HepG2 (cell line): Measurements from ENCODE around the gene FXYD1. TPM values are rescaled to one million over a fixed set of nuclear protein-coding genes. Genes with fewer than 3 reads are reported as not detected.

ENCODE experiments used
- BRD4 ChIP-seq: sonication (generic); formaldehyde crosslinking; IDR thresholded peaks from 2 replicates; pipeline ENCODE4 v1.4.0; 2020; ENCODE audit warnings: missing genetic modification reagents
- ELF3 ChIP-seq: IDR thresholded peaks from 2 replicates; pipeline ENCODE4 v1.6.1; 2016; ENCODE audit warnings: missing genetic modification reagents, missing compliant biosample characterization
- ETS1 ChIP-seq: sonication (generic); formaldehyde crosslinking; IDR thresholded peaks from 2 replicates; pipeline ENCODE4 v1.4.0; 2020; ENCODE audit warnings: missing genetic modification reagents
- GATAD2A ChIP-seq: IDR thresholded peaks from 2 replicates; pipeline ENCODE4 v1.6.1; 2016
- PHF21A ChIP-seq: sonication (generic); formaldehyde crosslinking; IDR thresholded peaks from 2 replicates; pipeline ENCODE4 v1.5.0; 2020; ENCODE audit warnings: mild to moderate bottlenecking, missing genetic modification reagents
- RFX3 ChIP-seq: IDR thresholded peaks from 2 replicates; pipeline ENCODE4 v1.6.1; 2016; ENCODE audit warnings: missing biosample characterization, missing genetic modification reagents
- SNAPC2 ChIP-seq: sonication (generic); formaldehyde crosslinking; IDR thresholded peaks from 2 replicates; pipeline ENCODE4 v1.8.1; 2022; ENCODE audit warnings: mild to moderate bottlenecking, missing genetic modification reagents
- SOX5 ChIP-seq: IDR thresholded peaks from 2 replicates; pipeline ENCODE4 v1.6.1; 2016; ENCODE audit warnings: borderline replicate concordance
- TFDP1 ChIP-seq: IDR thresholded peaks from 2 replicates; pipeline ENCODE4 v1.6.1; 2016; ENCODE audit warnings: missing compliant biosample characterization, missing genetic modification reagents, borderline replicate concordance
- ZBTB21 ChIP-seq: sonication (generic); formaldehyde crosslinking; IDR thresholded peaks from 2 replicates; pipeline ENCODE4 v1.4.0; 2020; ENCODE audit warnings: missing genetic modification reagents
- ZBTB3 ChIP-seq: sonication (generic); formaldehyde crosslinking; IDR thresholded peaks from 2 replicates; pipeline ENCODE4 v1.4.0; 2020; ENCODE audit warnings: low read depth, mild to moderate bottlenecking, moderate library complexity, missing genetic modification reagents, borderline replicate concordance
- ZNF138 ChIP-seq: sonication (generic); formaldehyde crosslinking; IDR thresholded peaks from 2 replicates; pipeline ENCODE4 v1.5.0; 2020; ENCODE audit warnings: mild to moderate bottlenecking, low read depth, missing genetic modification reagents
- ZNF280D ChIP-seq: sonication (generic); formaldehyde crosslinking; IDR thresholded peaks from 2 replicates; pipeline ENCODE4 v1.5.1; 2020; ENCODE audit warnings: mild to moderate bottlenecking, missing genetic modification reagents
- ZNF619 ChIP-seq: sonication (generic); formaldehyde crosslinking; IDR thresholded peaks from 2 replicates; pipeline ENCODE4 v1.4.0; 2020; ENCODE audit warnings: mild to moderate bottlenecking, missing genetic modification reagents
- ZNF713 ChIP-seq: sonication (generic); formaldehyde crosslinking; IDR thresholded peaks from 2 replicates; pipeline ENCODE4 v1.4.0; 2020; ENCODE audit warnings: mild to moderate bottlenecking, missing genetic modification reagents
- ZNF747 ChIP-seq: sonication (generic); formaldehyde crosslinking; IDR thresholded peaks from 2 replicates; pipeline ENCODE4 v1.8.1; 2023; ENCODE audit warnings: missing genetic modification reagents, mild to moderate bottlenecking, borderline replicate concordance
- ZSCAN29 ChIP-seq: sonication (generic); formaldehyde crosslinking; conservative IDR thresholded peaks from 2 replicates; pipeline ENCODE4 v1.4.0; 2020; ENCODE audit warnings: mild to moderate bottlenecking, missing genetic modification reagents
- polyA plus RNA-seq, 8 experiments: library from polyadenylated mRNA; depleted of rRNA in 3 of 8; stranded (reverse) in 7 of 8; unstranded in 1 of 8; fragments of >200 nt; fragmentation: Illumina TruSeq in 4 of 8; extraction: Trizol in 4 of 8; gene quantifications; 2 replicates each; pipeline versions ENCODE4 v1.2.1 to v1.2.3, GENCODE V29; 2011 to 2016; ENCODE audit warnings: low read depth in 4 of 8, missing spikeins in 1 of 8, mixed read lengths in 1 of 8; ENCODE audit not compliant: insufficient read depth in 1 of 8
- total RNA-seq, 5 experiments: library from RNA; depleted of rRNA; stranded (reverse); fragments of >200 nt; fragmentation: Illumina TruSeq; extraction: Trizol; gene quantifications; 2 replicates each; pipeline ENCODE4 v1.2.3, GENCODE V29; 2016; ENCODE audit warnings: low read depth in 1 of 5
- TF ChIP-seq, protein P1 (sequence below), 2 experiments: sonication (generic) in 1 of 2; formaldehyde crosslinking in 1 of 2; IDR thresholded peaks; 2 replicates each; pipeline versions ENCODE4 v1.5.1 to v1.6.1; 2011 to 2020; ENCODE audit warnings: borderline replicate concordance in 1 of 2, low read depth in 1 of 2, low read length in 1 of 2, mild to moderate bottlenecking in 1 of 2, missing genetic modification reagents in 1 of 2, moderate library complexity in 1 of 2
- TF ChIP-seq, protein P2 (sequence below): sonication (generic); formaldehyde crosslinking; conservative IDR thresholded peaks from 2 replicates; pipeline ENCODE4 v1.5.0; 2020; ENCODE audit warnings: missing genetic modification reagents

Gene FXYD1
- total and polyA plus RNA-seq, 2 of the 13 experiments (the other 11 are each of a cell fraction or from before 2014, with no cell fraction given) = 31.2 TPM; not detected in 1

- TF ChIP-seq, protein P1, sequence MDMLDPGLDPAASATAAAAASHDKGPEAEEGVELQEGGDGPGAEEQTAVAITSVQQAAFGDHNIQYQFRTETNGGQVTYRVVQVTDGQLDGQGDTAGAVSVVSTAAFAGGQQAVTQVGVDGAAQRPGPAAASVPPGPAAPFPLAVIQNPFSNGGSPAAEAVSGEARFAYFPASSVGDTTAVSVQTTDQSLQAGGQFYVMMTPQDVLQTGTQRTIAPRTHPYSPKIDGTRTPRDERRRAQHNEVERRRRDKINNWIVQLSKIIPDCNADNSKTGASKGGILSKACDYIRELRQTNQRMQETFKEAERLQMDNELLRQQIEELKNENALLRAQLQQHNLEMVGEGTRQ (IDR thresholded peaks at IDR 0.05; ENCODE audit: low read depth, low read length) = no peak
- TF ChIP-seq, protein P1 (CRISPR knock-in tag; IDR thresholded peaks at IDR 0.05; ENCODE audit: borderline replicate concordance) = peak; percentile 38; the same call in 1 of the 2 replicates
- TF ChIP-seq ZBTB3 (peak; percentile 65; the same call in 1 of the 2 replicates), PHF21A (peak; percentile 70), ZNF619 (CRISPR knock-in tag) (no peak), BRD4 (CRISPR knock-in tag) (peak; percentile 63), ZNF747 (CRISPR knock-in tag) (peak; percentile 20; the same call in 1 of the 2 replicates), ETS1 (CRISPR knock-in tag) (no peak), ZNF280D (CRISPR knock-in tag) (no peak), ZNF713 (CRISPR knock-in tag) (no peak), ZSCAN29 (CRISPR knock-in tag) (no peak), ZNF138 (0 out of 2 replicates have a peak, but pooled peaks have one; percentile 28), RFX3 (peak; percentile 34; the same call in 1 of the 2 replicates), TFDP1 (no peak), SNAPC2 (no peak), SOX5 (CRISPR knock-in tag) (peak; percentile 55; the same call in 1 of the 2 replicates), ZBTB21 (CRISPR knock-in tag) (no peak), GATAD2A (CRISPR knock-in tag) (peak; percentile 78; the same call in 1 of the 2 replicates), ELF3 (CRISPR knock-in tag) (0 out of 2 replicates have a peak, but pooled peaks have one; percentile 14)
- TF ChIP-seq, protein P2, sequence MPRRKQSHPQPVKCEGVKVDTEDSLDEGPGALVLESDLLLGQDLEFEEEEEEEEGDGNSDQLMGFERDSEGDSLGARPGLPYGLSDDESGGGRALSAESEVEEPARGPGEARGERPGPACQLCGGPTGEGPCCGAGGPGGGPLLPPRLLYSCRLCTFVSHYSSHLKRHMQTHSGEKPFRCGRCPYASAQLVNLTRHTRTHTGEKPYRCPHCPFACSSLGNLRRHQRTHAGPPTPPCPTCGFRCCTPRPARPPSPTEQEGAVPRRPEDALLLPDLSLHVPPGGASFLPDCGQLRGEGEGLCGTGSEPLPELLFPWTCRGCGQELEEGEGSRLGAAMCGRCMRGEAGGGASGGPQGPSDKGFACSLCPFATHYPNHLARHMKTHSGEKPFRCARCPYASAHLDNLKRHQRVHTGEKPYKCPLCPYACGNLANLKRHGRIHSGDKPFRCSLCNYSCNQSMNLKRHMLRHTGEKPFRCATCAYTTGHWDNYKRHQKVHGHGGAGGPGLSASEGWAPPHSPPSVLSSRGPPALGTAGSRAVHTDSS (CRISPR knock-in tag) = no peak
Measured at GRCh38 chr19:35136977-35137702, 1.5 kb upstream of the FXYD1 start (continued).
